HepG2 (cell line): ENCODE data around the gene RHBDL1. TPM values are rescaled to one million over a fixed set of nuclear protein-coding genes. Genes with fewer than 3 reads are reported as not detected.

ENCODE experiments used
- ARNT ChIP-seq: fragments of 450-650 bp; IDR thresholded peaks from 2 replicates; pipeline ENCODE4 v1.6.1; 2017
- BCLAF1 ChIP-seq: fragments of 450-650 bp; IDR thresholded peaks from 2 replicates; pipeline ENCODE4 v1.6.1; 2017; ENCODE audit warnings: mild to moderate bottlenecking
- NFE2L2 ChIP-seq: fragments of 150-350 bp; IDR thresholded peaks from 2 replicates; pipeline ENCODE4 v1.6.1; 2014; ENCODE audit warnings: low read length
- RNF219 ChIP-seq: sonication (generic); formaldehyde crosslinking; IDR thresholded peaks from 2 replicates; pipeline ENCODE4 v1.5.0; 2020; ENCODE audit warnings: mild to moderate bottlenecking, missing genetic modification reagents
- SOX5 ChIP-seq: IDR thresholded peaks from 2 replicates; pipeline ENCODE4 v1.6.1; 2016; ENCODE audit warnings: borderline replicate concordance
- ZC3H13 ChIP-seq: sonication (generic); formaldehyde crosslinking; IDR thresholded peaks from 2 replicates; pipeline ENCODE4 v1.8.1; 2023; ENCODE audit warnings: mild to moderate bottlenecking, missing genetic modification reagents, moderate library complexity
- ZHX1 ChIP-seq: sonication (generic); formaldehyde crosslinking; IDR thresholded peaks from 2 replicates; pipeline ENCODE4 v1.8.1; 2022; ENCODE audit warnings: low read depth, mild to moderate bottlenecking, missing genetic modification reagents
- ZMYM4 ChIP-seq: sonication (generic); formaldehyde crosslinking; IDR thresholded peaks from 2 replicates; pipeline ENCODE4 v1.8.1; 2023; ENCODE audit warnings: mild to moderate bottlenecking, missing genetic modification reagents
- ZNF232 ChIP-seq: sonication (generic); formaldehyde crosslinking; IDR thresholded peaks from 2 replicates; pipeline ENCODE4 v1.4.0; 2020; ENCODE audit warnings: missing genetic modification reagents, borderline replicate concordance
- ZNF414 ChIP-seq: sonication (generic); formaldehyde crosslinking; IDR thresholded peaks from 2 replicates; pipeline ENCODE4 v1.5.0; 2020; ENCODE audit warnings: missing genetic modification reagents
- ZNF550 ChIP-seq: sonication (generic); formaldehyde crosslinking; IDR thresholded peaks from 2 replicates; pipeline ENCODE4 v1.4.0; 2020; ENCODE audit warnings: mild to moderate bottlenecking, missing genetic modification reagents, borderline replicate concordance
- ZNF710 ChIP-seq: sonication (generic); formaldehyde crosslinking; IDR thresholded peaks from 2 replicates; pipeline ENCODE4 v1.5.0; 2020; ENCODE audit warnings: mild to moderate bottlenecking, missing genetic modification reagents, borderline replicate concordance
- ZXDC ChIP-seq: sonication (generic); formaldehyde crosslinking; IDR thresholded peaks from 2 replicates; pipeline ENCODE4 v1.5.0; 2020; ENCODE audit warnings: mild to moderate bottlenecking, missing genetic modification reagents
- polyA plus RNA-seq, 8 experiments: library from polyadenylated mRNA; depleted of rRNA in 3 of 8; stranded (reverse) in 7 of 8; unstranded in 1 of 8; fragments of >200 nt; fragmentation: Illumina TruSeq in 4 of 8; extraction: Trizol in 4 of 8; gene quantifications; 2 replicates each; pipeline versions ENCODE4 v1.2.1 to v1.2.3, GENCODE V29; 2011 to 2016; ENCODE audit warnings: low read depth in 4 of 8, missing spikeins in 1 of 8, mixed read lengths in 1 of 8; ENCODE audit not compliant: insufficient read depth in 1 of 8
- total RNA-seq, 5 experiments: library from RNA; depleted of rRNA; stranded (reverse); fragments of >200 nt; fragmentation: Illumina TruSeq; extraction: Trizol; gene quantifications; 2 replicates each; pipeline ENCODE4 v1.2.3, GENCODE V29; 2016; ENCODE audit warnings: low read depth in 1 of 5

RHBDL1 gene
- total and polyA plus RNA-seq, 2 of the 13 experiments (the other 11 are each of a cell fraction or from before 2014, with no cell fraction given), result 1.8 to 3.8 TPM

GRCh38 chr16:700684-701584 lies 25.5 kb downstream of the RHBDL1 start (continued):
- no peak for TF ChIP-seq BCLAF1
- TF ChIP-seq NFE2L2, result no peak
- no peak for TF ChIP-seq ZNF550 (CRISPR knock-in tag)
- TF ChIP-seq ZNF414 (CRISPR knock-in tag), result no peak
- TF ChIP-seq SOX5 (CRISPR knock-in tag), result no peak
- 0 out of 2 replicates have a peak, but pooled peaks have one; percentile 45 for TF ChIP-seq ZC3H13
- TF ChIP-seq ZMYM4 (CRISPR knock-in tag), result peak; percentile 37; the same call in 1 of the 2 replicates
- no peak for TF ChIP-seq ZXDC (CRISPR knock-in tag)
- TF ChIP-seq ZNF232 (CRISPR knock-in tag), result peak; percentile 73; the same call in 1 of the 2 replicates
- no peak for TF ChIP-seq RNF219 (CRISPR knock-in tag)
- 0 out of 2 replicates have a peak, but pooled peaks have one; percentile 39 for TF ChIP-seq ZHX1 (CRISPR knock-in tag)
- TF ChIP-seq ARNT, result no peak
- no peak for TF ChIP-seq ZNF710 (CRISPR knock-in tag)
